ENCODE data around the gene TAF1D.

DNA sequence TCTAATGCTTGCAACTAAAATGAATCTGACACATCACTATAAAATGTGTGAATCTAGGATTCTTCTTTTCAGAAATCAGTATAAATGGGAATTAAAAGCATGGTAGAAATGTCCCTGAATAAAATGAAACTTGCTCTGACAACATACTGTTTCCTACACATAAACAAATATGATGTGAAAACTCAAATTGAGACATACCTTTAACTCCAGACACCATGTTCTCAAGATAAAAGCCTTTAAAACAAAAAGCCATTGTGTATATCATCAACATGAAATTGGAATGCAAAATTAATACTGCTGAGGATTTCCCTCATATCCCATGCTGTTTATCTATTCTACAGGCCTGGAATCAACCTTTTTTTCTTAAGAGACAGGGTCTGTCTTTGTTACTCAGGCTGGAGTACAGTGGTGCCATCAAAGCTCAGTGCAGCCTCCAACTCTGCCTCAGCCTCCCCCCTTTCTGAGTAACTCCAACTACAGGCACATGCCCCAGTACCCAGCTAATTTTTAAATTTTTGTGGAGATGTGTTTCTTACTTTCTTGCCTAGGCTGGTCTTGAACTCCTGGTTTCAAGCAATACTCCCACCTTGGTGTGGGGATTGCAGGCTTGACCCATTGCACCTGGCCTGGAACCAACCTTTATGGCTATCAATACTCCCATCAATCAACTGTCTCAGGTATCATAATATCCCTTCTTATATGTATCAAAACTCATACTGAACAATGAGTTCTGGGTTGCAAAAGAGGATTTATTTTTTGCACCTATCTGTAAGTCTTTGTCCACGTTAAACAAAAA is 6.7 kb downstream of the TAF1D start:
- no peak for TF ChIP-seq SUZ12 (IDR thresholded peaks at IDR 0.05; ENCODE audit: extremely low read depth, insufficient read depth, insufficient read length)
- no peak for TF ChIP-seq YY1 (IDR thresholded peaks at IDR 0.05; ENCODE audit: insufficient read depth, insufficient read length)
- no peak for TF ChIP-seq ZNF274 (IDR thresholded peaks at IDR 0.05; ENCODE audit: low read depth, low read length)
